ENCODE results near the gene BANP. TPM values are rescaled to one million over a fixed set of nuclear protein-coding genes. Genes with fewer than 3 reads are reported as not detected.

The BANP gene
- total and polyA plus RNA-seq, 4 donors = 10.3 to 56.6 (median 20.1) TPM

DNA sequence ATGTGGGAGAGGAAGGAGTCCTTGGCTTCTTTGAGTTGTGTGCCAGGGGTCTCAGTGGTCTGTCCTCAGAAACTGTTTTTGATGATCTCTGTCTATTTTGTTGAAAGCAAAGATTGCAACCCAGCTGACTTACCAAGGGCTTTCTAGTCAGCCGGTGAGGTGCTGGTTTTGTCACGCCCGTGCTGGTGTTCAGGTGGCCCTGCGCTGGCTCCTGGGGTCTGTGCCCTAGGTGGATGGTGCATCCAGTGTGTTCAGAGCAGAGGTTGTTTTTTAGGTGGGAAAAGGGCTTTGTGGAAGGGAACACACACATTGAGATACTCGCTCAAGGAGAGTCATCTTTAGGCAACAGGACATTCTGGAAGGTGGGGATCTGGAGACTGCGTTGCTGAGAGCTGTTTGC lies 51.0 kb downstream of the BANP start:
- Histone ChIP-seq H3K27ac (ENCODE audit: low read depth in 1 of 2, low read length in 1 of 2) (no peak overlapping the region), H3K9ac (ENCODE audit: insufficient read depth in 1 of 2, low read length in 2 of 2) (no peak overlapping the region), H3K4me3 (no peak overlapping the region), H3K4me1 (ENCODE audit: control insufficient read depth in 5 of 5, insufficient read depth in 5 of 5, low read length in 5 of 5) (no peaks in the 10 kb centered on the region), H3K9me3 (ENCODE audit: control insufficient read depth in 4 of 4, insufficient read depth in 3 of 4, low read length in 3 of 4) (no peaks in the 10 kb centered on the region), H3K27me3 (ENCODE audit: control insufficient read depth in 3 of 3, insufficient read depth in 3 of 3, low read length in 2 of 3) (no peaks in the 10 kb centered on the region), H3K36me3 (ENCODE audit: control insufficient read depth in 4 of 4, insufficient read depth in 4 of 4, low read length in 4 of 4) (peaks cover 0 to 13% (median 0%) of the 10 kb centered on the region in 4 donors)
- no peak for ATAC-seq (ENCODE audit: insufficient read depth, low FRiP score)
- TF ChIP-seq, protein P1, sequence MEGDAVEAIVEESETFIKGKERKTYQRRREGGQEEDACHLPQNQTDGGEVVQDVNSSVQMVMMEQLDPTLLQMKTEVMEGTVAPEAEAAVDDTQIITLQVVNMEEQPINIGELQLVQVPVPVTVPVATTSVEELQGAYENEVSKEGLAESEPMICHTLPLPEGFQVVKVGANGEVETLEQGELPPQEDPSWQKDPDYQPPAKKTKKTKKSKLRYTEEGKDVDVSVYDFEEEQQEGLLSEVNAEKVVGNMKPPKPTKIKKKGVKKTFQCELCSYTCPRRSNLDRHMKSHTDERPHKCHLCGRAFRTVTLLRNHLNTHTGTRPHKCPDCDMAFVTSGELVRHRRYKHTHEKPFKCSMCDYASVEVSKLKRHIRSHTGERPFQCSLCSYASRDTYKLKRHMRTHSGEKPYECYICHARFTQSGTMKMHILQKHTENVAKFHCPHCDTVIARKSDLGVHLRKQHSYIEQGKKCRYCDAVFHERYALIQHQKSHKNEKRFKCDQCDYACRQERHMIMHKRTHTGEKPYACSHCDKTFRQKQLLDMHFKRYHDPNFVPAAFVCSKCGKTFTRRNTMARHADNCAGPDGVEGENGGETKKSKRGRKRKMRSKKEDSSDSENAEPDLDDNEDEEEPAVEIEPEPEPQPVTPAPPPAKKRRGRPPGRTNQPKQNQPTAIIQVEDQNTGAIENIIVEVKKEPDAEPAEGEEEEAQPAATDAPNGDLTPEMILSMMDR (IDR thresholded peaks at IDR 0.05; ENCODE audit: control extremely low read depth, extremely low read depth) = no peak
- DNase-seq = no peak
- 97 to 99% methylated on average over 6 of the region's 6 CpGs for whole genome bisulfite sequencing, 2 donors

DNA sequence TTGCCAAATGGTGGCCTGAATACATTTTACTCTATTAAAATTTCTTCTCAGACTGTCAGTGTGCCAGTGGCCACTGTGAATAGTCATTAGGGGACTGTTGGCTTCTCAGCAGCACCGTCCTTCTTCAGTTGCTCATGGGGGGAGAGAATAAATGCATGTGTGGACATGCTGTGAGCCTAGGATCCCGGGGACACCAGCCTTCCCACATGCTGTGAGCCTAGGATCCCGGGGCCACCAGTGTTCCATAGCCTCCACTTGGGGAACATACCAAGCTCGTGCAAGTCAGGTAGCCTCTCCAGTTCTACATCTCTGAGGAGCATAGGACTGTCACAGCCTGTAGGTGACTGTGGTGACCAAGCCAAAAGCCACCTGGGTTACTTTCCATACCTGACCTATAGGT lies 51.5 kb downstream of the BANP start:
- TF ChIP-seq, protein P1 (IDR thresholded peaks at IDR 0.05; ENCODE audit: control extremely low read depth, extremely low read depth) = no peak
- Histone ChIP-seq H3K4me1 (ENCODE audit: control insufficient read depth in 5 of 5, insufficient read depth in 5 of 5, low read length in 5 of 5) (no peaks in the 10 kb centered on the region), H3K36me3 (ENCODE audit: control insufficient read depth in 4 of 4, insufficient read depth in 4 of 4, low read length in 4 of 4) (peaks cover 0 to 15% (median 0%) of the 10 kb centered on the region in 4 donors), H3K27ac (ENCODE audit: low read depth in 1 of 2, low read length in 1 of 2) (no peak overlapping the region), H3K4me3 (no peak overlapping the region), H3K9me3 (ENCODE audit: control insufficient read depth in 4 of 4, insufficient read depth in 3 of 4, low read length in 3 of 4) (no peaks in the 10 kb centered on the region), H3K9ac (ENCODE audit: insufficient read depth in 1 of 2, low read length in 2 of 2) (no peak overlapping the region), H3K27me3 (ENCODE audit: control insufficient read depth in 3 of 3, insufficient read depth in 3 of 3, low read length in 2 of 3) (no peaks in the 10 kb centered on the region)
- 94% methylated on average over 4 of the region's 4 CpGs for WGBS, 2 donors
- ATAC-seq (ENCODE audit: insufficient read depth, low FRiP score) (no peak), DNase-seq (no peak)

DNA sequence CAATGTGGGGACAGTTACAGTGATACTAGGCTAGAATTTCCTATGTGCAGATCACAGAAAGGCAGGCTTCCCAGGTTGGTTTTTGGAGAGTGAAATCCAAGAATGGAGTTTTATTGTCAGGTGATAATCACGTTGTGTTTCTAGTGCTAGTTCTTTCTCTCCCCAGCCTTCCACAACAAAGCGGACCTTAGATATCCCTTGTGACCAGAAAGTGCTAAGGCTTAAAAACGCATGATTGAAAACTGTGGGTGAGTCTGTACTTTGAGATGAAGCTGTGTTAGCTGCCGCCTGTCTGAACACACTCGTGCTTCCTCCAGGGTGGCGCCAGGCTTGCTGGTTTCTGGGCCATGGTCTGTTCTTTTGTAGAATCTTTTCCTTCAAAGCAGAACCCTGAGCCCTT lies 52.1 kb downstream of the BANP start:
- Histone ChIP-seq H3K27ac (ENCODE audit: low read depth in 1 of 2, low read length in 1 of 2) (no peak overlapping the region), H3K4me3 (no peak overlapping the region), H3K36me3 (ENCODE audit: control insufficient read depth in 4 of 4, insufficient read depth in 4 of 4, low read length in 4 of 4) (peaks cover 0 to 18% (median 1%) of the 10 kb centered on the region in 4 donors), H3K27me3 (ENCODE audit: control insufficient read depth in 3 of 3, insufficient read depth in 3 of 3, low read length in 2 of 3) (no peaks in the 10 kb centered on the region), H3K4me1 (ENCODE audit: control insufficient read depth in 5 of 5, insufficient read depth in 5 of 5, low read length in 5 of 5) (no peaks in the 10 kb centered on the region), H3K9me3 (ENCODE audit: control insufficient read depth in 4 of 4, insufficient read depth in 3 of 4, low read length in 3 of 4) (no peaks in the 10 kb centered on the region), H3K9ac (ENCODE audit: insufficient read depth in 1 of 2, low read length in 2 of 2) (no peak overlapping the region)
- TF ChIP-seq, protein P1 (IDR thresholded peaks at IDR 0.05; ENCODE audit: control extremely low read depth, extremely low read depth) = no peak
- DNase-seq = no peak
- 96 to 97% methylated on average over 6 of the region's 6 CpGs for WGBS, 2 donors
- no peak for ATAC-seq (ENCODE audit: insufficient read depth, low FRiP score)

DNA sequence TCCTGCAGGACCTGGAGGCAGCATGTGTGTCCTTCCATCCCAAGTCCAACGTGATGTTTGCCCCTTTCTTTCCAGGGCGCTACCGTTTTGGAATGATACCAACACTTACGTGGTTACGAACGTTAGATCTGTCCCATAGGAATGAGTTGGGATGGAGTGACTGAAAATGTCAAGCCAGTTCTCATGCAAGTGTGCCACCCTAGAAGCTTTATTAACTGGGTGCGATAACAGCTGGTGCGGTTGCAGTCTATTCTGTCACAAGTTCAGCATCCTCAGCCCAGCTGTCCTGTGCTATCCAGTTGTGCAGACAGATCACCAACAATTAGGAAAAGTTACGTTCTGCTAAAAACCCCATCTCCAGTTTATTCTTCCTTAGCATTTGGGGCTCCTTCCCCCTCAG lies 52.5 kb downstream of the BANP start:
- peaks cover 0 to 18% (median 2%) of the 10 kb centered on the region in 4 donors for H3K36me3 ChIP-seq (ENCODE audit: control insufficient read depth in 4 of 4, insufficient read depth in 4 of 4, low read length in 4 of 4)

More for the DNA sequence above, 52.5 kb downstream of the BANP start:
- 87 to 88% methylated on average over 9 of the region's 9 CpGs for WGBS, 2 donors
- Histone ChIP-seq H3K9me3 (ENCODE audit: control insufficient read depth in 4 of 4, insufficient read depth in 3 of 4, low read length in 3 of 4) (no peaks in the 10 kb centered on the region), H3K4me3 (no peak overlapping the region), H3K27me3 (ENCODE audit: control insufficient read depth in 3 of 3, insufficient read depth in 3 of 3, low read length in 2 of 3) (no peaks in the 10 kb centered on the region), H3K4me1 (ENCODE audit: control insufficient read depth in 5 of 5, insufficient read depth in 5 of 5, low read length in 5 of 5) (no peaks in the 10 kb centered on the region), H3K27ac (ENCODE audit: low read depth in 1 of 2, low read length in 1 of 2) (no peak overlapping the region), H3K9ac (ENCODE audit: insufficient read depth in 1 of 2, low read length in 2 of 2) (no peak overlapping the region)
- TF ChIP-seq, protein P1 (IDR thresholded peaks at IDR 0.05; ENCODE audit: control extremely low read depth, extremely low read depth) = no peak
- ATAC-seq (ENCODE audit: insufficient read depth, low FRiP score) (no peak), DNase-seq (no peak)

Data from lung (tissue), 12 donors.